GM04504 (cell line): ENCODE results near the gene PHF14.
A peak's percentile ranks its signal among the peaks of the same experiment; 100 is the strongest.

Experiments
- DNase-seq: peaks from one replicate; pipeline ENCODE4 v3.0.0-alpha.2; 2012; ENCODE audit warnings: low read depth

PHF14 gene

DNA sequence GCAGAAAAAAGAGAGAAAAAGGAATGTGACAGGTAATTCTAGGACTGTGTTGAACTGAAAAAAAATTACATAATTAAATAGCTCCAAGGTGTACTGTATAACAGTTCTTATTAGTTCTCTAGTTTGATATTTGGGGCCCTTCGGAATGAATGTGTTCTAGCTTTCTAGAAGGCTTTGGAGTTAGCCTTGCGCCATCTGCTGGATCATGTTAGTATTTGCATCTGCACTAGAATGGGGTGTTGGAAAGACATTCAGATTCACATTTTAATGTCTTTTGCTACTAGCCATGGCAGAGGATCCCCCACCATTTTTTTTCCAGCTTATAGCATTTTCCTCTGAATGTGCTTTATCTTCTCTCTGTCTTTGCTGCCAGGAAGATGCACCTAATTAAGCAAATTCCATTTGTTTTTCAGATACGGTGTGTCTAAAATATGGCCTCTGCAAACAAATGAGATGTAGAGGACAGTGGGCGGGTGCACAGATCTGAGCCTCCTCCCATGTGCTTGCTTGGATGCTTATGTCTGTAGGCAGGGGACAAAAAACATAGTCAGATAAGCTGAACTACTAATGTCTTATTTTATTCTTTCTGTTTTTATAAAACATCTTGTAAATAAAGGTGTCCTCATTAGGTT, 238.5 kb downstream of the PHF14 start:
- DNase-seq = peak; percentile 29

DNA sequence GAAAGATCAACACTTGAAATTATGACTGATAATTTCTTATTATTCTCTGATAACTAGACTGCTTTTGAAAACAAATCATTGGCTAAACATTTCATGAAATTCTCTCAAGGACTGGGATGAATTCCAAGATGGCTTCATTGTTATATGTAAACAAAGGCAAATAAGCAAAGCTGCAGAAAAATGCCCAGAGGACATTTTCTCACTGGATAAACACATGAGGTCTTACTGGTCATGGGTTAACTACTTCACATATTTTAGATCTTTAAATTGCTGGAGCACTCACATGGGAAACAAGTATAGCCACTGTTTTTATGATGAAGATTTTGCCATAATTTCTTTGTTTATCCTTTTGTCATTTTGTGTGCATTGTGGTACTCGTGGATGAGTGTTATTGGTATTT, 239.1 kb downstream of the PHF14 start:
- DNase-seq = peak; percentile 28

DNA sequence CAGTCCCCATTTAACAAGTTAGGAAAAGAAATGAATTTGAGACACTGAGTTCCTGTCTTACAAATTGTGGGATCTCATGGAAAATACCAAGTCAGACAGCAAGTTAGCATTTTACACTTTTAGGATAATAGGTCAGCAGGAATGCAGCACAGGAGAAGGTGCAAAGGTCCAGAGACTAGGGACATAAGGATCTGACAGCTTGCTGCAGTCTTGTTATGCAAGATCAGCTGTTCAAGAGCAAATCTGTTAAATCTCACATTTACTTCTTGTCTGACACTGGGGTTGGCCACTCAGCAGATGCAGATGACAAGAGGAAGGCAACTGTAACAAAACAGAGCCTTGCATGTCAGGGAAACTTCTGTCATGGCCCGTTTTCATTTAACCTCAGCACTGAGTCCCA, 239.6 kb downstream of the PHF14 start:
- no peak for DNase-seq

DNA sequence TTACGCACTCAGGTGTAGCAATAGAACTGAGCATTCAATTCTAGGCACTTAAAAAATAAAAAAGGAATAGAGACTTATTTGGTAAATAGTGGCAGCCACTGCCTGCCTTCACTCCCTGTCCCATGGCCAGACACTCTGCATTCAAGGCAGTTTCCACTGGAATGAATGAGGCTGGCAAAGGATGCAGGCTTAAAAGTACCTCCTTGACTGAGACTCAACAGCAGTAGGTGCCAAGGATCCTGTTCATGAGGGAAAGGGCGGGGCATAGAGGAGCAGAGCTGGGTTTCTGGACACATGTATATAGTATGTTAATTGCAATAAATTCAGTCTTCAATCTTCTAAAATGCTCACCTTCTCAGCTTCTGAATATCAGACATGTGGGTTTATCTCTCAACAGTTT, 242.6 kb downstream of the PHF14 start:
- no peak for DNase-seq

DNA sequence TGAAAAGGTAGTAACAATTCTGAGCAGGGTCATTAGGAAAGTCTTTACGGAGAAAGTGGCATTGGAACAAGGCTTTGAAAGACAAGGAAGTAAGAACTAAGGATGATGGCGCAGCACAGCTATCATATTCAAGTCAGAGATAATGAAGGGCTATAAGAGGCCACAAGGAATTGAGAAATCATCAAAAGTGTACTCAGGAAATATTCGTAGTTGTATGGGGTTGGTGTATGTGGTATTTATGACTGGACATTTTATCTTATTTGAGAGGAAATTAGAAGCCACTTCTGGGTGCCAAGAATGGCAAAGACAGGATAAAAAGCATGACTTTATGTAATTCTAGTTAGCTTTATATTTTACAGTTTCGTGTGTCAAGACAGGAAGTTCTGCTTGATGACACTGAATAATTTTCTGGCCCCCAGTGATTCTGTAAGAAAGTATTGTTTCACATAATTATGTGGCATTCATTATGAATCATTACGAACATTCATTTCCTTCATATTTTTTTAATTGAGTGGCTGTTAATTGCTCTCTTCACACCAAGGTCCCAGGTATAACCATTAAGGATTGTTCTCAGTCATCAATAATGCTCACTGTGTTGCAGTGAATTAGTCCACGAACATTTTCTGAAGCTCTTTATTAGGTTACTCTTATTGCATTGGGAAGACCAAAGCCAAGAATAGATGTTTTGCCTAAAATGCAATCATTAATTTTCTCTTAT, 244.3 kb downstream of the PHF14 start:
- no peak for DNase-seq
